HepG2 (cell line): Measurements from ENCODE around the gene DPEP3. TPM values are rescaled to one million over a fixed set of nuclear protein-coding genes. Genes with fewer than 3 reads are reported as not detected.

Experiments
- DNMT1 ChIP-seq: sonication (generic); formaldehyde crosslinking; IDR thresholded peaks from 2 replicates; pipeline ENCODE4 v1.5.1; 2020; ENCODE audit warnings: mild to moderate bottlenecking, missing genetic modification reagents
- ELF1 ChIP-seq: sonication (generic); formaldehyde crosslinking; IDR thresholded peaks from 2 replicates; pipeline ENCODE4 v1.4.0; 2020; ENCODE audit warnings: missing genetic modification reagents
- ESRRA ChIP-seq: sonication (generic); formaldehyde crosslinking; IDR thresholded peaks from 2 replicates; pipeline ENCODE4 v1.5.1; 2020; ENCODE audit warnings: mild to moderate bottlenecking, low read depth, missing genetic modification reagents
- KLF12 ChIP-seq: sonication (generic); formaldehyde crosslinking; IDR thresholded peaks from 2 replicates; pipeline ENCODE4 v1.4.0; 2020; ENCODE audit warnings: missing genetic modification reagents, borderline replicate concordance
- MEF2D ChIP-seq: sonication (generic); formaldehyde crosslinking; IDR thresholded peaks from 2 replicates; pipeline ENCODE4 v1.5.1; 2020; ENCODE audit warnings: mild to moderate bottlenecking, missing genetic modification reagents
- NR2C2 ChIP-seq: sonication (generic); formaldehyde crosslinking; IDR thresholded peaks from 2 replicates; pipeline ENCODE4 v1.4.0; 2020; ENCODE audit warnings: missing genetic modification reagents, mild to moderate bottlenecking, moderate library complexity, borderline replicate concordance
- PHF20 ChIP-seq: sonication (generic); formaldehyde crosslinking; IDR thresholded peaks from 2 replicates; pipeline ENCODE4 v1.5.0; 2020; ENCODE audit warnings: mild to moderate bottlenecking, missing genetic modification reagents
- POGK ChIP-seq: sonication (generic); formaldehyde crosslinking; conservative IDR thresholded peaks from 2 replicates; pipeline ENCODE4 v1.8.0; 2022; ENCODE audit warnings: mild to moderate bottlenecking, moderate library complexity, missing genetic modification reagents
- POGZ ChIP-seq: sonication (generic); formaldehyde crosslinking; IDR thresholded peaks from 2 replicates; pipeline ENCODE4 v1.4.0; 2020; ENCODE audit warnings: mild to moderate bottlenecking, missing genetic modification reagents
- SIX4 ChIP-seq: sonication (generic); formaldehyde crosslinking; IDR thresholded peaks from 2 replicates; pipeline ENCODE4 v1.4.0; 2020; ENCODE audit warnings: missing genetic modification reagents
- SNAI1 ChIP-seq: sonication (generic); formaldehyde crosslinking; IDR thresholded peaks from 2 replicates; pipeline ENCODE4 v1.5.0; 2020; ENCODE audit warnings: mild to moderate bottlenecking, missing genetic modification reagents, borderline replicate concordance
- SP2 ChIP-seq: sonication (generic); formaldehyde crosslinking; IDR thresholded peaks from 2 replicates; pipeline ENCODE4 v1.5.1; 2020; ENCODE audit warnings: mild to moderate bottlenecking, missing genetic modification reagents
- TBX2 ChIP-seq: sonication (generic); formaldehyde crosslinking; IDR thresholded peaks from 2 replicates; pipeline ENCODE4 v1.5.0; 2020; ENCODE audit warnings: missing genetic modification reagents, mild to moderate bottlenecking, borderline replicate concordance
- ZNF142 ChIP-seq: sonication (generic); formaldehyde crosslinking; IDR thresholded peaks from 2 replicates; pipeline ENCODE4 v1.4.0; 2020; ENCODE audit warnings: missing genetic modification reagents
- ZNF557 ChIP-seq: sonication (generic); formaldehyde crosslinking; IDR thresholded peaks from 2 replicates; pipeline ENCODE4 v1.4.0; 2020; ENCODE audit warnings: missing genetic modification reagents
- ZNF569 ChIP-seq: sonication (generic); formaldehyde crosslinking; IDR thresholded peaks from 2 replicates; pipeline ENCODE4 v1.5.0; 2020; ENCODE audit warnings: mild to moderate bottlenecking, missing genetic modification reagents, moderate library complexity, borderline replicate concordance
- polyA plus RNA-seq, 8 experiments: library from polyadenylated mRNA; depleted of rRNA in 3 of 8; stranded (reverse) in 7 of 8; unstranded in 1 of 8; fragments of >200 nt; fragmentation: Illumina TruSeq in 4 of 8; extraction: Trizol in 4 of 8; gene quantifications; 2 replicates each; pipeline versions ENCODE4 v1.2.1 to v1.2.3, GENCODE V29; 2011 to 2016; ENCODE audit warnings: low read depth in 4 of 8, missing spikeins in 1 of 8, mixed read lengths in 1 of 8; ENCODE audit not compliant: insufficient read depth in 1 of 8
- total RNA-seq, 5 experiments: library from RNA; depleted of rRNA; stranded (reverse); fragments of >200 nt; fragmentation: Illumina TruSeq; extraction: Trizol; gene quantifications; 2 replicates each; pipeline ENCODE4 v1.2.3, GENCODE V29; 2016; ENCODE audit warnings: low read depth in 1 of 5
- TF ChIP-seq, protein P1 (sequence below): IDR thresholded peaks from 2 replicates; pipeline ENCODE4 v1.6.1; 2016; ENCODE audit warnings: missing compliant biosample characterization, missing genetic modification reagents, borderline replicate concordance
- TF ChIP-seq, protein P2 (sequence below): sonication (generic); formaldehyde crosslinking; IDR thresholded peaks from 2 replicates; pipeline ENCODE4 v1.5.1; 2020; ENCODE audit warnings: missing genetic modification reagents, mild to moderate bottlenecking, borderline replicate concordance

Gene DPEP3
- total and polyA plus RNA-seq, 2 of the 13 experiments (the other 11 are each of a cell fraction or from before 2014, with no cell fraction given) = not detected

DNA sequence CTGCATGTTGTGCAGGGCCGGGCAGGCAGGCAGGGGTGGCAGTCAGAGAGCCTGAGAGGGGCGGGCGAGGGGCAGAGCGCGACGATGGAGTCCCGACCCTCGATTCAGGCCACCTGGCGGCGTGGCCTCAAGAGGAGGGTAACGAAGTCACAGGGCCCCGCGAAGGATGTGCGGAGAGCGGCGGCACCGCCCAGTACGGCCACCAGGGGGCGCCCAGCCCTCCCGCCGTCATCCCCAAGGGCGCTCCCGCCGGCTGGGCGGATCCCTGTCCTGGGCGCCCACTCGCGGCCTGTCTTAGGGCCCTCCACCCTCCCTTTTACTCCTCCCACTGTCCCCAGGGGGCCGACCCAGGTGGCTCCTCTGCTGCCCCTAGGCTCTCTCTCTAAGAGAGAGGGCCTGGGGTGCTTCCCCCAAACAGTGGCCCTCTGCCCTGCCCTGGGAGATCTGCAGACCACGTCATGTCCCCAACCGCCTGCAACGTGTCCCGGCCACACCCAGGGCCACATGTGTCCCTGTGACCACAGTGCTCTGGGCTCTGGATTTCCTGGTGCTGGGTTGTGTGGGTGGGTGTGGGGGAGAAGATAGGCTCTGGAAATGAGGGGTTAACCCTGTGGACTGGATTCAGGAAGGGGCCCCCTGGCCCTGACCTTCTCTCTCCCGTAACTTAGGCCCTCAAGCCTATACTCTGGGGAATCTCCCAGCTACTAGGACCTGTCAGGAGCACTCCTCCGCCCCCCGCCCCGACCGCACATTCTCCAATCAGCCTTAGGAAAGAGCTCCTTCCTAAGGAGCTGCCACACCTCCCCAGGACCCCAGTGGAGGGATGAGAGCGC lies 13.1 kb upstream of the DPEP3 start (continued):
- TF ChIP-seq NR2C2 (0 out of 2 replicates have a peak, but pooled peaks have one; percentile 30), KLF12 (CRISPR knock-in tag) (peak; percentile 95), MEF2D (CRISPR knock-in tag) (peak; percentile 68; the same call in 1 of the 2 replicates), PHF20 (no peak), ZNF557 (no peak), SNAI1 (CRISPR knock-in tag) (peak; percentile 64; the same call in 1 of the 2 replicates), ZNF569 (CRISPR knock-in tag) (no peak), ELF1 (peak; percentile 44; the same call in 1 of the 2 replicates), POGK (CRISPR knock-in tag) (no peak; the same call in 1 of the 2 replicates), ESRRA (CRISPR knock-in tag) (0 out of 2 replicates have a peak, but pooled peaks have one; percentile 35), SIX4 (CRISPR knock-in tag) (0 out of 2 replicates have a peak, but pooled peaks have one; percentile 20), TBX2 (CRISPR knock-in tag) (peak; percentile 79), DNMT1 (CRISPR knock-in tag) (peak; percentile 97), SP2 (CRISPR knock-in tag) (no peak), POGZ (CRISPR knock-in tag) (no peak), ZNF142 (CRISPR knock-in tag) (0 out of 2 replicates have a peak, but pooled peaks have one; percentile 55)
- TF ChIP-seq, protein P1, sequence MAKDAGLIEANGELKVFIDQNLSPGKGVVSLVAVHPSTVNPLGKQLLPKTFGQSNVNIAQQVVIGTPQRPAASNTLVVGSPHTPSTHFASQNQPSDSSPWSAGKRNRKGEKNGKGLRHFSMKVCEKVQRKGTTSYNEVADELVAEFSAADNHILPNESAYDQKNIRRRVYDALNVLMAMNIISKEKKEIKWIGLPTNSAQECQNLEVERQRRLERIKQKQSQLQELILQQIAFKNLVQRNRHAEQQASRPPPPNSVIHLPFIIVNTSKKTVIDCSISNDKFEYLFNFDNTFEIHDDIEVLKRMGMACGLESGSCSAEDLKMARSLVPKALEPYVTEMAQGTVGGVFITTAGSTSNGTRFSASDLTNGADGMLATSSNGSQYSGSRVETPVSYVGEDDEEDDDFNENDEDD (CRISPR knock-in tag) = peak; percentile 86
- TF ChIP-seq, protein P2, sequence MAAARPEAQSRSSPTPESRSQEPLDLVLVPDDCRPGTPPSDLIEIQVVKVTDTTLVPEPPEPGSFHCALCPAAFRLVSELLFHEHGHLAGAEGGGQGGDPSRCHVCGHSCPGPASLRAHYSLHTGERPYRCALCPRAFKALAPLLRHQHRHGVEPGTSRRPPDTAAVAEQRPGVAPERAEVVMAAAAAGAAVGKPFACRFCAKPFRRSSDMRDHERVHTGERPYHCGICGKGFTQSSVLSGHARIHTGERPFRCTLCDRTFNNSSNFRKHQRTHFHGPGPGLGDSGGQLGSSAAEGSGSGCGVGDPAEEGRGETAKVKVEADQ (CRISPR knock-in tag) = peak; percentile 77; the same call in 1 of the 2 replicates
